GM18499 (cell line): ENCODE data around the gene ATP7B.
"Not testable (repeated sequence)": the region's sequence is repeated elsewhere in the genome, so short reads cannot be mapped to it uniquely, and the experiment has no call there.

Source experiments
- ATAC-seq: cut with Tn5 transposase; IDR thresholded peaks from one replicate; pipeline ENCODE4 v1.9.1; 2021; ENCODE audit warnings: moderate number of reproducible peaks; ENCODE audit not compliant: insufficient read depth, unreplicated experiment

Gene ATP7B

DNA sequence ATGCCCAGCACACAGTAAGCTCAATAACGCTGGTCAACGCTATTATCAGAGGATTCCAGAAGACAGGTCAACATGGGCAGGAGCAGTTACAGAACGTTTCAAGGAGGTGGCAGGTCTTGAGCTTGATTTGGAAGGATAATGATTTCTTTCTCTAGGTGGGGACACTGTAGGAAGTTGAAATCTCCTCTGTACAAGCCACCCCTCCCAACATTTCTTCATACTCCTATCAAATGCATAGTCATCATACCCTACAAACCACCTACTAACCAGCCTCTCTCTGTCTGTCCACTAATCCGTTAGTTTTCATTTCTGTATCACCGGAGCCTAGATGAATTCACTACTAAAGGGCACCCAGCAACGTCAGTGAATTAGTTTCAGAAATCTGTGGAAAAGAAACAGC is 1.3 kb downstream of the ATP7B start:
- ATAC-seq = no peak

DNA sequence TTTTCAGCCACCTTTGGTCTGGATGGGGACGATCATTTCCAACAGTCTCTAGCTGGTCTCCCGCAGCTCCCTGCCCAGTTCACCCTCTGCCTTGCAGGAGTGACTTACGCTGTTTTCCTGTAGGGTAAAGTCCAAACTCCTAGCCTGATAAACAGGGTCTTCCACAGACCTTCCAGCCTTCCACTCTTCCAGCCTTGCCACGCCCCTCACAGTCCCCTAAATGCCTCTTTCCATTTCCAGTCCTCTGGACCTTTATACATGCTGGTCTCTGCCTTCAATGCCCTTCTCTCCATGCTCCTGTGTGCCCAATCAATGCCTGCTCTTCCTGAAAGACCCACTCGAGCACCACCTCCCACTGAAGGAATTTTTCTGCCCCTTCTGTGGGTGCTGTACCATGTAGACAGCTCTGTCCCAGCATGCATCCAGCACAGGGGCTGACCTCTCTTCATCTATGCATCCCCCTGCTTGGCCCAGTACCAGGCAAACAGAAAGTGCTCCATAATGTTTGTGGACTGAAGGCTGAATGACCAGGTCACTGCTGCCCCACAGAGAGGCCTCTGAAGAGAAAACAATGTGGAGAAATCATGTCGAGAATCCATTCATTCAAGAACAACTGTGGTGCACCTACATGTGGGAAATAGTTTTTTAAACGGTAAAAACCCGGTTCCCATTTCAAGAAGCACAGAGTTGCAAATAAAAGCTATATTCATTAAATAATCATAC is 4.6 kb downstream of the ATP7B start:
- no peak for ATAC-seq

DNA sequence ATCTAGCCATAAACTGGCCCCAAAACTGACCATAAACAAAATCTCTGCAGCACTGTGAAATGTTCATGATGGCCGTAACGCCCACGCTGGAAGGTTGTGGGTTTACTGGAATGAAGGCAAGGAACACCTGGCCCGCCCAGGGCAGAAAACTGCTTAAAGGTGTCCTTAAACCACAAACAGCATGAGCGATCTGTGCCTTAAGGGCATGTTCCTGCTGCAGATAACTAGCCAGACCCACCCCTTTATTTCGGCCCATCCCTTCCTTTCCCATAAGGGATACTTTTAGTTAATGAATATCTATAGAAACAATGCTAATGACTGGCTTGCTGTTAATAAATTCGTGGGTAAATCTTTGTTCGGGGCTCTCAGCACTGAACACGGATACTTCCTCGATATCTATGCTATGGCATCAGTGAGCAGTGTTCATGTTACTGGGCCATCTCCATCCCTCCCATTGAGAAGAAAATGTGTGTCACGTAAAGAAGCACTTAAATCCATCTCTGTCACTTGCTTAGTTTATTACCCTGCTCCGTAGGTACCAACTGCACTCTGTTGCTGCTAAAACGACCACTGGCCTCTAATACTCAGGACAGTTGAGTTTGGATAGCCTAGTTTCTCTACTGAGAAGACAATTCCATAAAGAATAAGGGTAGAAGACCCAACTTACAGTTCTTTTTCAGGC is 5.3 kb downstream of the ATP7B start:
- no peak for ATAC-seq

DNA sequence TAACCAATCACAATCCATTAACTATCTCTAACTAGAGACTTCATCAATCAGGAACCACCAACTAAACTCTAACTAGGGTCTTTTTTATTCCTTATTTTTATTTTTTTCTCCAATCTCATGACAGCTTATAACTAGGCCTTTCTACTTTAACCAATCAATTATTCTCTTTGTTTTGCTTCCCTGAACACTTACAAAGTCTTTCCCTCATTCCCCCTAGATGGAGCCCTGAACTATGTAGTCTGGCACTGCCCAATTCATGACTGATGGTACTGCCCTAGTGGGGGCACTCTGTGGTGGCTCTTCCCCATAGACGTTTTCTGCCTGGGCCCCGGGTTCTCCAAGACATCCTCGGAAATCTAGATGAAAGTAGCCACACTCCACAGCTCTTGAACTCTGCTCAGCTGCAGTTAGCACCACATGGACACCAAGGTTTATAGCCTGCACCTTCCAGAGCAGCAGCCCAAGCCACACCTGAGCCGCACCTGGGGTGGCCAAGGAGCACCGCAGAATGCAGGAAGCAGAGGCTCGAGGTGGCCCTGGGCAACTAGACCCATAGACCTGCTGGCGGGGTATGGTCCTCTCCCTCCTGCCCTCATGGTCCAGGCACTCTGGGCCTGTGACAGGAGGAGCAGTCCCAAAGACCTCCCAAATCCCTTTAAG is 6.6 kb downstream of the ATP7B start:
- ATAC-seq = no peak

DNA sequence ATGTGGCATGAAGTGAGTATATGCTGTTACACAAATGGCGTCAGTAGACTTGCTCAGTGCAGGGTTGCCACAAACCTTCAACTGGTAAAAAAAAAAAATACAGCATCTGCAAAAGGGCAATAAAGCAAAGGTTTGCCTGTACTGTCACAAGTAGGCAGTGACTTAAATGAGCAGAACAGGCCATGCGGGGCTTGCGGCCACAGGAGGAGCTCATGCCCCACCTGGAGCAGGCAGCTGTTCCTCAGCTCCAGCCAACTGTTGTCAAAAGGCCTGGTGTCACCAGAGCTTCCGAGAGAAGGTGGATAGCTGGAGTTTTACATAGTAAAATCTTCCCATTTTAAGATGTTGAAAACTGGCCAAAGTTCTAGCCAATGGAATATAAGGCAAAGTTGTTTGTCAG is 7.7 kb downstream of the ATP7B start:
- ATAC-seq = no peak

DNA sequence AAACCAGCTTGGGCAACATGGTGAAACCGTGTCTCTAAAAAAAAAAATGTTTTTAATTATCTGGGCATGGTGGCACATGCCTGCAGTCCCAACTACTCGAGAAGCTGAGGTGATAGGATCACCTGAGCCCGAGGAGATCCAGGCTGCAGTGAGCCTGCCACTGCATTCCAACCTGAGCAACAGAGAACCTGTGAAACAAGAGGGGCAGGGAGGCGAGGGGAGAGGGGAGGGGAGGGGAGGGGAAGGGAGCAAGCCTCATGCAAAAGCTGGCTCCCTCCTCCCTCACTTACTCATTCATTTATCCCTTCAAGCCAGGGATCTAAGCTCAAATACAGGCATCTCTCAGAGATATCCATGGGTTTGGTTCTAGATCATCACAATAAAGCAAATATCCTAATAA is 8.9 kb downstream of the ATP7B start:
- no peak for ATAC-seq

DNA sequence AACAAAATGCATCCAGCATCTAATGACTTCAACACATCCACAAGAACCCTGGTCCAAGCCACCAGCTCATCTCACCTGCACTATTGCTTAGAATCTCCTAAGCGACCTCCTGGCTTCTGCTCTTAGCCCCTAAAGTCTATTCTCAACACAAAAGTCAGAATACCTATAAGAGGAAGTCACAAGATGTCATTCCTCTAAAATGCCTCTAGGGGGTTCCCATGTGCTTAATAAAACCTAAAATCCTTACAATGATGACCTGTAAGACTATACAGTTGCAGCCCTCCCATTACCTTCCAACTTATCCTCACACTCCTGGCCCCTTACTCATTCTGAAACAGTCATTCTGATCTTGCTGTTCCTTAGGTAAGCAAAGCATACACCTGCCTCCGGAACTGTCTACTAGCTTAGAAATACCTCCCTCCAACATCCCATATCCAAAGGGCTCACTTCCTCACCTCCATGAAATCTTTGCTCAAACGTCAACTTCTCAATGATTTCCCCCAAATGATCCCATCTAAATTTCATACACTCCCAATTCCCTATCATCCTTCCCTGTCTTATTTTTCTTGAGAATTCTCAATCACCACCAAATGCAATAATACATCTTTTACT is 10.0 kb downstream of the ATP7B start:
- ATAC-seq = no peak

DNA sequence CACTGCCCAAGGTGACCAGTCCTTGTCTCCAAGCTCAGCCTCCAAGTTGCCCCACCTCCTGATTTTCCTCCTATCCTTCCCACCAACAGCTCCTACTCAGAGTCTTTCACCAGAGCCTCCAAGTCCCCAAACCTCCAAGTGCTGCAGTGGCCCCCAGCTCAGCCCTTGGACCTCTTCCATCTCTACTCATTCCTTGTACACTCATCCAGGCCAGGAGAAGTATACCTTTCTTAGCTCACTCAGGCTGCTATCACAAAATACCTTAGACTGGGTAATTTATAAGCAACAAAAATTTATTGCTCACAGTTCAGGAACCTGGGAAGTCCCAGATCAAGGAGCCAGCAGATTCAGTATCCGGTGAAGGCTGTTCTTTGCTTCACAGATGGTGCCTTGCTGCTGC is 11.3 kb downstream of the ATP7B start:
- no peak for ATAC-seq

DNA sequence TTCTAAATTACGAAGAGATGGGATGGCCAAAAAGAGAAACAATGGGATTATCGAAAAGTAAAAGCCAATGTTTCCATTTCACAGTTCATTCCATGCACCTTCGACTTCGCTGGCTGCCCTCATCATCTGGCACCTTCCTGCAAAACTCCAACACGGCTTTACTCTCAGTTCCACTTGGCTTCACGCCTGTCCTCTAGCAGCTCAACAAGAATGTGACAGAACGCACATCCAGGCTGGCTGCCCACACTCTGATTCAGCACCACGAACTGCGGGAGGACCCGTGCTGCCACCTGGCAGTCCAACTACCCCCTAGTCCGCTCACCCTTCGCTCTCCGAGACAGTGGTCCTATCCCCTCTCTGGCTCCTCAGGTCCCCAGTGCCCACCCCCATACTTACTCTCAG is 11.7 kb downstream of the ATP7B start:
- no peak for ATAC-seq

DNA sequence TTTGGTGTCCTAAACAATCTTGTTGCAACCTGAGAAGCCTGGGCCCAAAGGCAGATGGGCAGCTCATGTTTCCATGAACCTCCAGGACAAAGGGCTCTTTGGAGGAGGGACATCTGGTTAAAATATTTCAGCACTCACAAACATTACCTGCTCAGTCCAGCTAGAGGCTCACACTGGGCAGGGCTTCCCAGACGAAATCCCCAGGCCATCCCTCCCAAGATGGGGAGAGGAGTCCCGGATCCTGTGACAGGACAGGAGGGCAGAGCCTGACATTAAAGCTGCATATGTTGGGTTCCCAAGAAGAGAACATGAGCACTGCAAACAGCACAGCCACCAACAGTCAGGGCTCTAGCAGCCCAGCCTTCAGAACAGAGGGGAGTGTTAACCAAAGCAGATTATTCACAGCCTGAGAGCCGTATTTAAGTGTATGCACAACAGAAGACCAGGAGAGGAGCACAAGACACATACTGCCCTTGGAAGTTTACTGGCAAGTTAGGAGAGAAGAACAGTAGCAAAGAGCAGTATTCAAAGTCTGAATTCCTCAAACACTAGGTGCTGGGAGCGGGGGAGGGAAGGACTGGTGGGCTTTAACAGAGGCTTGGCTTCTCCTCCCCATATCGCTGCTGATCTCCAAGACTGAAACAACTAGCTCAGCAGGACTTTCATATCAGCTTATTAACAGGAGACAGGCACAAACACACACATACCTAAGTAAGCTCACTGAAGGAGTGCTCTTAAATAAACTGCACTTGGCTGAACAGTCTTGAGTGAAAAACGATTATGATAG is 12.3 kb downstream of the ATP7B start:
- no peak for ATAC-seq

DNA sequence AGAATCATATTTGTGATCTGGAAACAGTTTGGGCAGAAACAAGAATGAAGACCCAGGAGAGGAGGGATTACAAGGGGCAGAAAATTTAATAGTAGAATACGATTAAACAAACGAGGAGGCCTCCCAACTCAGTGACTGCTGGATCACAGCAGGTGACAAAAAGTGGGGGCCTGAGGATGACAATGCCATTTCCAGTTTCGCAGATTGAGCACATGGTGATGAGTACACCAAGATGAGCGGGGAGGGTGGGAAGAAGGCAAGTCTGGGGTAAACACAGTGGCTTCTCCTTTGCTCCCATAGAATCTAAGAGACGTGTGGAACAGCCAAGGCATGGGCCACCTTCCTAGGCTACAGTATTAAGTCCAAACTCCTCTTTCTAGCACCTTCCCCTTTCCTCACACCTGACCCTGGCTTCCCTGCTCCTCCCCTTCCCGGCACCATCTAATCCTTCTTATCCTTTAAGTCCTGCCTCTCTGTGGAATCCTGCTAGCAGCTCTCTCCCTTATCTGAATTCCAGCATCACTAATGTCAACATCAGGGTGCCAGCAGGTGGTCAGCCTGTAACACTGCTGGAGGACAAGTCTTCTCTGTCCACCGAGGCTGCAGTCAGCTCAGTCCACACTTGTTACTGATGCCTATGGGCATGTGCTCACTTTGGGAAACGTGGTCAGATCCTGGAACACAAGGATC is 13.5 kb downstream of the ATP7B start:
- no peak for ATAC-seq

DNA sequence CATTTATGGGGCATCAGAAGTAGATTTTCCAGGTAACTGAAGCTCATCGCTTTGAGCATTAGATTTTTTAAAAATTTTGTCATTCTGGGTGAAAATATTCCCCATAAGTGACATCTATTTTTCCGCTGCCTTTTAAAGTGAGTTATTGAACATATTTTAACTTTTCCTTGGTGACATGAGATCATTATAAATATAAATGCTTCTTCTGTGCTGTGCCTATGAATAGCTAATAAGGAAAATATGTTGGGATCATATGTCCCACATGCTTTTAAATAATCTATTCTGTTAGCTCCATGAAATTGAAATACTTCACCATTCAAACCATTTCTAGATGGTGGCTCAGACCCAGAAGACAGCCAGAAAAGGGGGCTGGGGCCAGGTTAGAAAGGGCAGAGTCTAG is 14.1 kb downstream of the ATP7B start:
- ATAC-seq = no peak

DNA sequence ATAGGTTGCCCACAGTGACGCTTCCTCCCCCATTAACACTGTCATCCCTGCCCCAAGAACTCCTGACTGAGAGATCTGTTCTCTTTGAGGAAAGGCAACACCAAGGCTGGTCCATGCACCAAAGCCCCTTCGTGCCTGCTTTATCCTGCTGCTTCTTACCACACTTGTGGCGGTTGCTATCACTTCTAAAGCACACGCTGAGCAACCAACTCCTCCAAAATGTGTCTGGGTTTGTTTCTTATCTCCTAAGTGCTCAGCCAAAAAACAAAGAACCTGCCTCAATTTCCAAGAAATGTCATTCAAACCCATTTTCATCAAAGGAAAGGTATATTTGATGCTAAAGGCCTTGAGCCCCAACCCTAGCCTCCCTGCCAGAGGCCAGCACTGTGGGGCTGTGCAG is 14.6 kb downstream of the ATP7B start:
- ATAC-seq = no peak

DNA sequence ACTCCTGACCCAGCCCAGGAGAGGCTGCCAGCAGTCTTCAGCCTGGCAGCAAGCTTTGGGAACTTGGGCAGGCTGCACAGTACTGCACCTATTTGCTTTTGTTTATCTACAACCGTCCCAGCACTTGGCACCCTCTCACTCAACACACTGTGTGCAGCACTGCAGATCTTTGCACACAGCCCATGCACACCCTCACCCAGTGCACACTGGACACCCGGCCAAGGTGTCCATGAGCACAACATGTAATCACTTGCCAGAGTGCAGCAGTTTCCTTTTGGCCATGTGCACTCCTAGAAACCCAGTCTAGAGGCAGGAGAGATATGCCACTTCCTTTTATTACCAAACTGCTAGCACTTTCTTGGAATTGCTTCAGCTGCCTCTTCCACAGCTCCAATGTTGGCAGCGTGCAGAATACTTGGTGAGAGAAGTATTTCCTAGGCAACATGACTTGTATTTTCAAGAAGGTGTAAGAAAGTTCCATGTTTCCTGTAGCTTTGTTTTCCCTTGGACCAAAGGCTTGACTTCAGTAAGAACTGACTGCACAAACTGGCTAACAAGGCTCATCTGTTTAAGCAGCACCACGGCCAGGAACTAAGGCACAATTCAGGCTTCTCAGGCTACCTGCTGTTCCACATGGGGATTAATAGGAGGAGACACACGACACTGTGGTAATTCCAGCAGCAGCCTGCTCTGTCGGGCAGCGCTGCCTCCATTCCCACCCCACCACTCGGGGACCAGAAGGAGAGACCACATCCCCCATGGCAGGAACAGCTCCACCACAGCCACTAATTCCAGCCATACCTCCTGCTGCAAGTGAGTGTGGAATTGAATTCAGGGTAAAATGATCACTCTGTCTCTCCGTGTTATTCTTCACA is 15.3 kb downstream of the ATP7B start:
- no peak for ATAC-seq

DNA sequence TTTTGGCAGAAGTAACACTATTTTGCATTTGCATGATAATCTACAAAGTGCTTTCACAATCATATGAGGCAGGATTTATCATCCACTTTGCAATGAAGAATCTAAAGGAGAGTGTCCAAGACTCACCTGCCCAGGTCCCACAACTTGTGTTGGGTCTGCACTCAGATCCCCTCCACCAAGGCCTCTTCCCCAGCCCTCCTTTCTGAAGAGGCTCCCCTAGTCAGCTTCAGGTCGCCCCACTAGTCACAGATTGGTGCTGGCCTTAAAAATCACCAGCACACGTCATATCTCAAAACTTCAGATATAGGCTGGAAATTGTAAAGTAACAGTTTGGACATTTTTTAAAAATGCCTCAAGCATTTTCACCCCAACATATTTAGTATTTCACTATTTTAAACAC is 17.5 kb downstream of the ATP7B start:
- ATAC-seq = no peak

DNA sequence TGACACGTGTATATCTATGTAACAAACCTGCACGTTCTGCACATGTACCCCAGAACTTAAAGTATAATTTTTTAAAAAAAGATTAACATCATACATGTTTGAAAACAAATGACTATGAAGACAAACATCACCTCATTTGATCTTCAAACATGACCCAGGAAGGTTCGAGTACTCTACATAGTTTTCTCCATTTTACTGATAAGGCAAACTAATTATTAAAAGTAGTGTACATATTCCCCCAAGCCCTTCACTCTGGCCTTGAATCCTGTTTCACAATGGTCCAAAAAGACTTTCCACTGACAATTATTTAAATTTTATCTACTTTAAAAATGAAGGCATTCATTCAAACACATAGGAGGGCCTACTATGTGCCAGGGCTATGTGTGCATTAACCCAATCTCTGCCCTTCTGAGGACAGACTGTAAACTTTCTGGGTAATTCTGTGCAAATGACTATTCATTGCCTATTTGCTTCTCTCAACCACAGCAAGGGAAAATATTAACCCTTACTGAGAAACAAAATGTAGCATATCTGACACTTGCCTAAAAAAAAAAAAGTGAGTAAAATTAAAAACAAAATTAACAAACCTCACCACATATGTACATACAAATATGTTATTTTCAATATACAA is 22.1 kb downstream of the ATP7B start:
- no peak for ATAC-seq

DNA sequence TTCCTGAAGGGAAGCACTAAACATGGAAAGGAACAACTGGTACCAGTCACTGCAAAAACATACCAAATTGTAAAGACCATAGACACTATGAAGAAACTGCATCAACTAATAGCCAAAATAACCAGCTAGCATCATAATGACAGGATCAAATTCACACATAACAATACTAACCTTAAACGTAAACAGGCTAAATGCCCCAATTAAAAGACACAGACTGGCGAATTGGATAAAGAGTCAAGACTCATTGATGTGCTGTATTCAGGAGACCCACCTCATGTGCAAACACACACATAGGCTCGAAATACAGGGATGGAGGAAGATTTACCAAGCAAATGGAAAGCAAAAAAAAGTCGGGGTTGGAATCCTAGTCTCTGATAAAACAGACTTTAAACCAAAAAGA is 26.3 kb downstream of the ATP7B start:
- ATAC-seq = not testable (repeated sequence)

DNA sequence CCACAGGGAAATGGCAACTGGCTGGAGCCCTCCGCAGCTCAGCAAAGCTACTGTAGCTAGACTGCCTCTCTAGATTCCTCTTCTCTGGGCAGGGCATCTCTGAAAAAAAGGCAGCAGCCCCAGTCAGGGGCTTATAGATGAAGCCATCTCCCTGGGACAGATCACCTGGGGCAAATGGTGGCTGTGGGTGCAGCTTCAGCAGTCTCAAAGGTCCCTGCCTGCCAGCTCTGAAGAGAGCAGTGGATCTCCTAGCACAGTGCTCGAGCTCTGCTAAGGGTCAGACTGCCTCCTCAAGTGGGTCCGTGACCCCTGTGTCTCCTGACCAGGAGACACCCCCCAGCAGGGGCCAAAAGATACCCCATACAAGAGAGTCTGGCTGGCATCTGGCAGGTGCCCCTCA is 28.0 kb downstream of the ATP7B start:
- not testable (repeated sequence) for ATAC-seq

DNA sequence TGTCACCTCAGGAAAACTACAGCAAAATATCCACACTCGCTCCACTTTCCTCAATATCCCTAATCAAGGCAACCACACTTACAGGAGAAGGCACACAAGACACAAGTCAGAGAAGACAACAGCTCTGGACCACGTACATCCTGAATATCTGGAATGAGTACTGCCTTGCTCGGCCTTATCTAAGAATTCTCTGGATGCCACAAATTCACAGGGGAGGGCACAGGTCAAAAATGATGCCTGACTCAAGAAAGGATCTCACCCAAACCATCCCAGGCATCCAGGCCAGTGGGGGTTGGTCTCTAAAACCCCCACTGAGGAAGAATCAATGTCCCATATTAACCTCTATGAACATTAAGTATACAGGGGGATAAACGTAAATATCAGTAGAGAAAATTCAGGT is 29.9 kb downstream of the ATP7B start:
- no peak for ATAC-seq
